IMR-90 (cell line): ENCODE measurements around the gene KCNMB1. TPM values are rescaled to one million over a fixed set of nuclear protein-coding genes. Genes with fewer than 3 reads are reported as not detected.

Source experiments
- ATAC-seq: fragments of 200-7000 bp; cut with Tn5 transposase; 2 replicates; pipeline ENCODE4 v1.9.1; 2020; ENCODE audit warnings: low read depth, mild to moderate bottlenecking, moderate library complexity
- BruUV-seq: library from RNA; stranded (reverse); fragments of 400-500 nt; replicated peaks from 2 replicates; lab custom pipeline; 2021; lab: Mats Ljungman, UMichigan
- CTCF ChIA-PET: fragments of 300-600 bp; formaldehyde crosslinking; extraction: SDS; loops from one replicate; lab custom pipeline; 2021; ENCODE audit warnings: antibody characterized with exemption; lab: Yijun Ruan, JAX
- POLR2A ChIA-PET: fragments of 300-600 bp; sonication (Branson Sonifier 250); formaldehyde crosslinking; loops from one replicate; lab custom pipeline; 2022; ENCODE audit warnings: antibody characterized with exemption; ENCODE audit not compliant: unreplicated experiment; lab: Charles Lee
- DNase-seq: peaks from one replicate; pipeline ENCODE4 v3.0.0; 2013
- H2AFZ ChIP-seq: replicated peaks from 2 replicates; pipeline ENCODE3; 2013; ENCODE audit warnings: low read length, mild to moderate bottlenecking; ENCODE audit not compliant: poor library complexity
- H2AK5ac ChIP-seq: 2 replicates; pipeline ENCODE4 v1.6.1; 2013; ENCODE audit warnings: low read depth, low read length, inconsistent platforms
- H2AK9ac ChIP-seq: replicated peaks from 2 replicates; pipeline ENCODE3; 2013; ENCODE audit warnings: mild to moderate bottlenecking, low read depth, low read length, moderate library complexity; ENCODE audit not compliant: poor library complexity
- H2BK120ac ChIP-seq: 2 replicates; pipeline ENCODE4 v1.6.1; 2013; ENCODE audit warnings: low read depth, low read length, inconsistent platforms
- H2BK15ac ChIP-seq: 3 replicates; pipeline ENCODE4 v1.6.1; 2013; ENCODE audit warnings: low read depth, low read length, inconsistent platforms
- H2BK20ac ChIP-seq: 2 replicates; pipeline ENCODE4 v1.6.1; 2013; ENCODE audit warnings: low read depth, mild to moderate bottlenecking, inconsistent platforms, low read length, moderate library complexity
- H2BK5ac ChIP-seq: 2 replicates; pipeline ENCODE4 v1.6.1; 2013; ENCODE audit warnings: mild to moderate bottlenecking, low read depth, low read length, inconsistent platforms; ENCODE audit not compliant: poor library complexity, severe bottlenecking
- H3K14ac ChIP-seq: replicated peaks from 2 replicates; pipeline ENCODE4 v1.6.1; 2013; ENCODE audit warnings: low read depth, low read length, inconsistent platforms
- H3K18ac ChIP-seq: 2 replicates; pipeline ENCODE4 v1.6.1; 2013; ENCODE audit warnings: low read depth, low read length, control low read depth
- H3K23ac ChIP-seq: 2 replicates; pipeline ENCODE4 v1.6.1; 2013; ENCODE audit warnings: low read depth, low read length, inconsistent platforms
- H3K27ac ChIP-seq: 2 replicates; pipeline ENCODE4 v1.5.1; 2013; ENCODE audit warnings: mild to moderate bottlenecking, control low read depth, low read length; ENCODE audit not compliant: insufficient read depth
- H3K27me3 ChIP-seq: 2 replicates; pipeline ENCODE4 v1.6.1; 2013; ENCODE audit warnings: low read length; ENCODE audit not compliant: control insufficient read depth, insufficient read depth
- H3K36me3 ChIP-seq: 2 replicates; pipeline ENCODE4 v1.6.1; 2013; ENCODE audit warnings: low read length, mixed read lengths; ENCODE audit not compliant: control insufficient read depth, insufficient read depth
- H3K4ac ChIP-seq: 2 replicates; pipeline ENCODE4 v1.6.1; 2013; ENCODE audit warnings: low read depth, low read length, inconsistent platforms
- H3K4me1 ChIP-seq: 2 replicates; pipeline ENCODE4 v1.6.1; 2013; ENCODE audit warnings: low read length, mixed read lengths; ENCODE audit not compliant: control insufficient read depth, insufficient read depth
- H3K4me2 ChIP-seq: 2 replicates; pipeline ENCODE4 v1.6.1; 2013; ENCODE audit warnings: low read depth, mild to moderate bottlenecking, control low read depth, low read length, moderate library complexity
- H3K4me3 ChIP-seq: 2 replicates; pipeline ENCODE4 v1.5.1; 2013; ENCODE audit warnings: low read depth, mild to moderate bottlenecking, control low read depth, low read length, moderate library complexity; ENCODE audit not compliant: insufficient read depth
- H3K56ac ChIP-seq: 2 replicates; pipeline ENCODE4 v1.6.1; 2013; ENCODE audit warnings: low read length, inconsistent platforms; ENCODE audit not compliant: insufficient read depth; ENCODE audit errors: extremely low read depth
- H3K79me1 ChIP-seq, 2 experiments: 2 replicates each; pipeline ENCODE4 v1.6.1; 2013; ENCODE audit warnings: low read length in 2 of 2, inconsistent platforms in 1 of 2, low read depth in 1 of 2
- H3K9ac ChIP-seq: 2 replicates; pipeline ENCODE4 v1.6.1; 2013; ENCODE audit warnings: low read depth, low read length, control low read depth
- H3K9me1 ChIP-seq: 2 replicates; pipeline ENCODE4 v1.6.1; 2013; ENCODE audit warnings: low read length, inconsistent platforms; ENCODE audit not compliant: insufficient read depth
- H3K9me3 ChIP-seq: 2 replicates; pipeline ENCODE4 v1.6.1; 2013; ENCODE audit warnings: low read length; ENCODE audit not compliant: control insufficient read depth, insufficient read depth
- H4K20me1 ChIP-seq: 2 replicates; pipeline ENCODE4 v1.6.1; 2013; ENCODE audit warnings: low read length, inconsistent platforms; ENCODE audit not compliant: insufficient read depth
- H4K5ac ChIP-seq: 2 replicates; pipeline ENCODE4 v1.6.1; 2013; ENCODE audit warnings: mild to moderate bottlenecking, low read depth, low read length, control low read depth
- H4K8ac ChIP-seq, 2 experiments: 2 replicates each; pipeline ENCODE4 v1.6.1; 2013; ENCODE audit warnings: low read depth in 2 of 2, low read length in 2 of 2, control low read depth in 1 of 2, inconsistent platforms in 1 of 2
- H4K91ac ChIP-seq: 2 replicates; pipeline ENCODE4 v1.6.1; 2013; ENCODE audit warnings: low read depth, low read length, inconsistent platforms; ENCODE audit not compliant: insufficient read depth
- CEBPB ChIP-seq: IDR thresholded peaks from 2 replicates; pipeline ENCODE4 v1.6.1; 2012; ENCODE audit warnings: low read depth, low read length, improper control_type of control experiment
- MAFK ChIP-seq: IDR thresholded peaks from 2 replicates; pipeline ENCODE4 v1.6.1; 2012; ENCODE audit warnings: low read depth, low read length, improper control_type of control experiment
- POLR2A ChIP-seq: IDR thresholded peaks from 2 replicates; pipeline ENCODE4 v1.6.1; 2012; ENCODE audit warnings: mild to moderate bottlenecking, low read depth, low read length
- WGBS, 2 experiments: methylation state at CpG; one replicate each; pipeline versions ENCODE4 v1.1.5 to v1.1.7; 2013; ENCODE audit warnings: missing lambda C conversion rate in 2 of 2; ENCODE audit not compliant: insufficient read length in 1 of 2; ENCODE audit errors: extremely low coverage in 2 of 2; 5-methylcytosine and 5-hydroxymethylcytosine counted together
- dilution Hi-C: fragments of 300-500 bp; cut with HindIII; formaldehyde crosslinking; loops from one replicate; pipeline ENCODE4 v1.14.3; 2018; ENCODE audit warnings: low sequenced_read_pairs; ENCODE audit not compliant: unreplicated experiment
- in situ Hi-C: fragments of 300-500 bp; cut with MboI; formaldehyde crosslinking; loops from 3 replicates; pipeline ENCODE4 v1.14.3; 2019; ENCODE audit warnings: low sequenced_read_pairs, inconsistent platforms, mixed read lengths
- intact Hi-C: fragments of 100-400 bp; cut with micrococcal nuclease; formaldehyde crosslinking; loops from 2 replicates; pipeline ENCODE4 v1.10.0; 2022
- polyA plus RNA-seq, 3 experiments: library from polyadenylated mRNA; depleted of rRNA; stranded (reverse); fragments of >200 nt; gene quantifications; 2 replicates each; pipeline ENCODE4 v1.2.3, GENCODE V29; 2012; ENCODE audit warnings: low replicate concordance in 1 of 3
- total RNA-seq: library from RNA; depleted of rRNA; stranded (reverse); fragments of >200 nt; gene quantifications from 2 replicates; pipeline ENCODE4 v1.2.3, GENCODE V29; 2012
- TF ChIP-seq, protein P1 (sequence below): fragments of 150-350 bp; IDR thresholded peaks from 2 replicates; pipeline ENCODE4 v1.6.1; 2017; ENCODE audit warnings: mild to moderate bottlenecking, antibody characterized with exemption, low read length, low read depth

KCNMB1 gene
- total and polyA plus RNA-seq, 2 of the 4 experiments (the other 2 are of a cell fraction) = not detected

DNA sequence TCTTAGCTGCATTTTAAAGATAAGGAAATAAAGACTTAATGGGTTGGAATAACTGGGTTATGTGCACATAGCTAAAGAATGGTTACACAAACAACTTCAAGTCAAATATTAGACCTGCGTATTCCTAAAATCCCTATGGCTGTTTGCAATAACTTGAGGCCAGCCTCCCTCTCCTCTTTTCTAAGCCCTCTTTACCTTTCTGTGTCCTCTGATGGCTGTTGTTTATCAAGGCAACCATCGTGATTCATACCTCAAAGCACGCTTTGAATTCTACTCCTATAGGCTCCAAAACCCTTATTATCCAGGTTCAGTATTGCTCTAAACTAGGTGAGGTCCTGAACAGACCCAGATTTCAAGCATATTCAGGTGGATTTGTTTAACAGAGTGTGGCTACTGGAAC is 46.0 kb downstream of the KCNMB1 start:
- no peak overlapping the region for H3K9ac ChIP-seq

More for the DNA sequence above, 46.0 kb downstream of the KCNMB1 start:
- no peaks in the 10 kb centered on the region for H3K36me3 ChIP-seq
- no peak overlapping the region for H3K27ac ChIP-seq
- ATAC-seq (no peak), DNase-seq (no peak)
- H3K79me1 ChIP-seq = no peaks in the 10 kb centered on the region
- ChIA-PET CTCF (no interaction called here), POLR2A (no interaction called here)
- H4K91ac ChIP-seq = no peak overlapping the region
- no peak for TF ChIP-seq MAFK
- TF ChIP-seq, protein P1, sequence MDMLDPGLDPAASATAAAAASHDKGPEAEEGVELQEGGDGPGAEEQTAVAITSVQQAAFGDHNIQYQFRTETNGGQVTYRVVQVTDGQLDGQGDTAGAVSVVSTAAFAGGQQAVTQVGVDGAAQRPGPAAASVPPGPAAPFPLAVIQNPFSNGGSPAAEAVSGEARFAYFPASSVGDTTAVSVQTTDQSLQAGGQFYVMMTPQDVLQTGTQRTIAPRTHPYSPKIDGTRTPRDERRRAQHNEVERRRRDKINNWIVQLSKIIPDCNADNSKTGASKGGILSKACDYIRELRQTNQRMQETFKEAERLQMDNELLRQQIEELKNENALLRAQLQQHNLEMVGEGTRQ = no peak
- TF ChIP-seq POLR2A = no peak
- TF ChIP-seq CEBPB = no peak
- H4K5ac ChIP-seq = no peak overlapping the region
- dilution Hi-C loops = no loop called here
- no peak overlapping the region for H3K4ac ChIP-seq
- 40% methylated on average over 1 of the region's 3 CpGs; no CpG with 5 or more reads in 1 of the 2 experiments for WGBS, 2 experiments
- no TSS peak for BruUV-seq
- H2AFZ ChIP-seq = no peak overlapping the region
- no peak overlapping the region for H3K56ac ChIP-seq
- no peaks in the 10 kb centered on the region for H4K20me1 ChIP-seq
- H2BK20ac ChIP-seq = no peak overlapping the region
- no peak overlapping the region for H3K18ac ChIP-seq
- no peaks in the 10 kb centered on the region for H3K4me1 ChIP-seq
- H2BK15ac ChIP-seq = no peak overlapping the region
- H2AK5ac ChIP-seq = no peak overlapping the region
- H2BK5ac ChIP-seq = no peak overlapping the region
- H3K9me1 ChIP-seq = no peaks in the 10 kb centered on the region
- H3K9me3 ChIP-seq = no peaks in the 10 kb centered on the region
- no peak overlapping the region for H3K4me3 ChIP-seq
- H3K4me2 ChIP-seq = no peak overlapping the region
- no peak overlapping the region for H4K8ac ChIP-seq
- H2BK120ac ChIP-seq = no peak overlapping the region
- in situ Hi-C loops = no loop called here
- H3K23ac ChIP-seq = no peak overlapping the region
- H3K27me3 ChIP-seq = peaks cover 4% of the 10 kb centered on the region; the same call in 1 of the 2 replicates
- H2AK9ac ChIP-seq = no peak overlapping the region
- intact Hi-C loops = no loop called here
- no peak overlapping the region for H3K14ac ChIP-seq
